ENCODE data around the gene PIP5K1A.
"Not testable (repeated sequence)": the region's sequence is repeated elsewhere in the genome, so short reads cannot be mapped to it uniquely, and the experiment has no call there.

Gene PIP5K1A

GRCh38 chr1:151192047-151192446 is 6.3 kb upstream of the PIP5K1A start:
- DNase-seq = no peak

- no peak for DNase-seq
These were observed 5.0 kb upstream of the PIP5K1A start for GRCh38 chr1:151193304-151193703.

GRCh38 chr1:151193856-151194255 is 4.5 kb upstream of the PIP5K1A start:
- DNase-seq = no peak

- not testable (repeated sequence) for DNase-seq
These were observed 3.3 kb upstream of the PIP5K1A start for GRCh38 chr1:151194894-151195594.

- peak; percentile 60 for DNase-seq
These were observed 2.0 kb upstream of the PIP5K1A start for GRCh38 chr1:151196292-151196800.

- no peak for DNase-seq
These were observed 494 bp upstream of the PIP5K1A start for GRCh38 chr1:151197863-151198253.

GRCh38 chr1:151199873-151200581 is 1.7 kb downstream of the PIP5K1A start:
- no peak for DNase-seq

GRCh38 chr1:151205381-151205965 is 7.1 kb downstream of the PIP5K1A start:
- not testable (repeated sequence) for DNase-seq

- DNase-seq = no peak
These were observed 12.5 kb downstream of the PIP5K1A start for GRCh38 chr1:151210830-151211229.

- no peak for DNase-seq
These were observed 13.8 kb downstream of the PIP5K1A start for GRCh38 chr1:151211972-151212705.

GRCh38 chr1:151213560-151213959 is 15.2 kb downstream of the PIP5K1A start:
- DNase-seq = no peak

GRCh38 chr1:151221616-151222015 is 23.3 kb downstream of the PIP5K1A start:
- no peak for DNase-seq

GRCh38 chr1:151222130-151222529 is 23.8 kb downstream of the PIP5K1A start:
- no peak for DNase-seq

GRCh38 chr1:151235235-151235634 is 36.9 kb downstream of the PIP5K1A start:
- no peak for DNase-seq

- DNase-seq = no peak
These were observed 39.5 kb downstream of the PIP5K1A start for GRCh38 chr1:151237678-151238466.

- DNase-seq = no peak
These were observed 40.1 kb downstream of the PIP5K1A start for GRCh38 chr1:151238467-151238739.

GRCh38 chr1:151242442-151242841 is 44.1 kb downstream of the PIP5K1A start:
- no peak for DNase-seq

- no peak for DNase-seq
These were observed 45.4 kb downstream of the PIP5K1A start for GRCh38 chr1:151243683-151244216.

- no peak for DNase-seq
These were observed 48.4 kb downstream of the PIP5K1A start for GRCh38 chr1:151246786-151247185.

- DNase-seq = peak; percentile 57
These were observed 53.5 kb downstream of the PIP5K1A start for GRCh38 chr1:151251656-151252470.

Measured in NCI-H2107 (cell line).